Neural cell (in vitro differentiated cells): ENCODE results near the gene RBM20. TPM values are rescaled to one million over a fixed set of nuclear protein-coding genes. Genes with fewer than 3 reads are reported as not detected.

Experiments
- H2AFZ ChIP-seq: fragments of 200-600, 300-800 bp; sonication (generic), shearing (Covaris generic); 2 replicates; pipeline ENCODE4 v1.6.0; 2014; ENCODE audit warnings: low read depth, mild to moderate bottlenecking, antibody characterized with exemption, low read length, moderate library complexity
- H3F3A ChIP-seq: fragments of 200-600 bp; shearing (Covaris generic); 2 replicates; pipeline ENCODE4 v1.6.1; 2016; ENCODE audit warnings: mild to moderate bottlenecking, moderate library complexity, mixed read lengths, antibody characterized with exemption, low read length; ENCODE audit not compliant: insufficient read depth, poor library complexity, severe bottlenecking
- H3K27ac ChIP-seq: fragments of 200-600, 300-800 bp; sonication (generic), shearing (Covaris generic); 2 replicates; pipeline ENCODE4 v1.5.1; 2014; ENCODE audit warnings: mild to moderate bottlenecking, low read length, moderate library complexity
- H3K27me3 ChIP-seq: fragments of 300-800, 200-600 bp; sonication (generic), shearing (Covaris generic); 2 replicates; pipeline ENCODE4 v1.6.0; 2014; ENCODE audit warnings: mild to moderate bottlenecking, low read depth, low read length, moderate library complexity; ENCODE audit not compliant: insufficient read depth
- H3K36me3 ChIP-seq: fragments of 300-800, 200-600 bp; sonication (generic), shearing (Covaris generic); 2 replicates; pipeline ENCODE4 v1.5.1; 2014; ENCODE audit warnings: mild to moderate bottlenecking, antibody characterized with exemption, low read length, moderate library complexity; ENCODE audit not compliant: insufficient read depth
- H3K4me2 ChIP-seq: fragments of 300-800, 200-600 bp; sonication (generic), shearing (Covaris generic); 2 replicates; pipeline ENCODE4 v1.6.0; 2014; ENCODE audit warnings: mild to moderate bottlenecking, low read length
- H3K4me3 ChIP-seq: fragments of 300-800, 200-600 bp; sonication (generic), shearing (Covaris generic); 2 replicates; pipeline ENCODE4 v1.5.1; 2014; ENCODE audit warnings: mild to moderate bottlenecking, low read length, moderate library complexity
- H3K79me2 ChIP-seq: fragments of 200-600 bp; shearing (Covaris generic); replicated peaks from 2 replicates; pipeline ENCODE4 v1.6.0; 2014; ENCODE audit warnings: mild to moderate bottlenecking, low read length, moderate library complexity; ENCODE audit not compliant: insufficient read depth
- H3K9ac ChIP-seq: fragments of 300-800, 200-600 bp; sonication (generic), shearing (Covaris generic); 2 replicates; pipeline ENCODE4 v1.6.1; 2016; ENCODE audit warnings: mild to moderate bottlenecking, low read length, mixed read lengths
- H3K9me2 ChIP-seq: fragments of 200-600 bp; shearing (Covaris generic); 2 replicates; pipeline ENCODE4 v1.6.1; 2016; ENCODE audit warnings: mild to moderate bottlenecking, low read length, mixed read lengths; ENCODE audit not compliant: insufficient read depth
- H3K9me3 ChIP-seq: fragments of 200-600, 300-800 bp; sonication (generic), shearing (Covaris generic); 2 replicates; pipeline ENCODE4 v1.6.1; 2016; ENCODE audit warnings: mild to moderate bottlenecking, mixed run types, low read length, moderate library complexity, mixed read lengths
- H4K20me1 ChIP-seq: fragments of 200-600 bp; shearing (Covaris generic); 2 replicates; pipeline ENCODE4 v1.6.1; 2016; ENCODE audit warnings: mild to moderate bottlenecking, mixed run types; ENCODE audit not compliant: insufficient read depth
- EP300 ChIP-seq: fragments of 450-650 bp; conservative IDR thresholded peaks from 2 replicates; pipeline ENCODE4 v1.6.1; 2014; ENCODE audit warnings: antibody characterized with exemption, mild to moderate bottlenecking, moderate library complexity; ENCODE audit not compliant: poor library complexity, severe bottlenecking
- EZH2 ChIP-seq: fragments of 200-600, 300-800 bp; shearing (Covaris generic), sonication (generic); IDR thresholded peaks from 2 replicates; pipeline ENCODE4 v1.6.1; 2014; ENCODE audit warnings: antibody characterized with exemption, low read length, borderline replicate concordance, mild to moderate bottlenecking; ENCODE audit not compliant: insufficient read depth, poor library complexity, severe bottlenecking
- MXI1 ChIP-seq: fragments of 450-650 bp; conservative IDR thresholded peaks from 2 replicates; pipeline ENCODE4 v1.6.1; 2014; ENCODE audit warnings: antibody characterized with exemption, mild to moderate bottlenecking; ENCODE audit not compliant: poor library complexity, severe bottlenecking
- POLR2AphosphoS5 ChIP-seq: IDR thresholded peaks from 2 replicates; pipeline ENCODE4 v1.6.1; 2012
- RAD21 ChIP-seq: fragments of 450-650 bp; conservative IDR thresholded peaks from 2 replicates; pipeline ENCODE4 v1.6.1; 2014; ENCODE audit warnings: antibody characterized with exemption, mild to moderate bottlenecking, moderate library complexity
- SMC3 ChIP-seq: fragments of 450-650 bp; conservative IDR thresholded peaks from 2 replicates; pipeline ENCODE4 v1.6.1; 2014; ENCODE audit warnings: antibody characterized with exemption, mild to moderate bottlenecking, moderate library complexity; ENCODE audit not compliant: poor library complexity
- TAF1 ChIP-seq: IDR thresholded peaks from 2 replicates; pipeline ENCODE4 v1.6.1; 2012; ENCODE audit warnings: low read depth
- polyA plus RNA-seq: library from polyadenylated mRNA; depleted of rRNA; stranded (reverse); fragments of >200 nt; gene quantifications from 2 replicates; pipeline ENCODE4 v1.2.3, GENCODE V29; 2014
- small RNA-seq, 3 experiments: library from RNA; depleted of rRNA; stranded (forward); fragments of <200 nt; gene quantifications; one replicate each; pipeline ENCODE3, GENCODE V24; 2012
- TF ChIP-seq, protein P1 (sequence below): IDR thresholded peaks from 2 replicates; pipeline ENCODE4 v1.6.1; 2012; ENCODE audit warnings: borderline replicate concordance

Gene RBM20
- polyA plus RNA-seq, 1 donor from 2014 or later, result 0.07 TPM

DNA sequence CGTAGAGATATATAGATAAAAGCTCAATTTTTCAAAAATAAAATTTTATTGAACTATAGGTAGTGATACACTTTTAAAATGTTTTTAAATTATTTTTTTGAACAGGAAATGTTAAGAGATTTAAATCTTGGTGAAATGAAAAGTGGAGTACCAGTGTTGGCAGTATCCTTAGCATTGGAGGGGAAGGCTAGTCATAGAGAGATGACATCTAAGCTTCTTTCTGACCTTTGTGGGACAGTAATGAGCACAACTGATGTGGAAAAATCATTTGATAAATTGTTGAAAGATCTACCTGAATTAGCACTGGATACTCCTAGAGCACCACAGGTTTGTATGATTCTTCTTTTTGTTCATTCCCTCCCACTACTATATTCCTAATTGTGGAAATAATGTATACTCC, 243.4 kb downstream of the RBM20 start:
- Histone ChIP-seq H3K27me3 (no peaks in the 10 kb centered on the region), H3K27ac (no peak overlapping the region), H3K9me3 (no peaks in the 10 kb centered on the region), H3K9me2 (no peaks in the 10 kb centered on the region), H4K20me1 (no peaks in the 10 kb centered on the region), H3K36me3 (peaks cover 15% of the 10 kb centered on the region), H3K9ac (no peak overlapping the region), H3K79me2 (no peaks in the 10 kb centered on the region), H3K4me3 (no peak overlapping the region), H3K4me2 (no peak overlapping the region), H2AFZ (no peak overlapping the region), H3F3A (no peaks in the 10 kb centered on the region)
- TF ChIP-seq, protein P1, sequence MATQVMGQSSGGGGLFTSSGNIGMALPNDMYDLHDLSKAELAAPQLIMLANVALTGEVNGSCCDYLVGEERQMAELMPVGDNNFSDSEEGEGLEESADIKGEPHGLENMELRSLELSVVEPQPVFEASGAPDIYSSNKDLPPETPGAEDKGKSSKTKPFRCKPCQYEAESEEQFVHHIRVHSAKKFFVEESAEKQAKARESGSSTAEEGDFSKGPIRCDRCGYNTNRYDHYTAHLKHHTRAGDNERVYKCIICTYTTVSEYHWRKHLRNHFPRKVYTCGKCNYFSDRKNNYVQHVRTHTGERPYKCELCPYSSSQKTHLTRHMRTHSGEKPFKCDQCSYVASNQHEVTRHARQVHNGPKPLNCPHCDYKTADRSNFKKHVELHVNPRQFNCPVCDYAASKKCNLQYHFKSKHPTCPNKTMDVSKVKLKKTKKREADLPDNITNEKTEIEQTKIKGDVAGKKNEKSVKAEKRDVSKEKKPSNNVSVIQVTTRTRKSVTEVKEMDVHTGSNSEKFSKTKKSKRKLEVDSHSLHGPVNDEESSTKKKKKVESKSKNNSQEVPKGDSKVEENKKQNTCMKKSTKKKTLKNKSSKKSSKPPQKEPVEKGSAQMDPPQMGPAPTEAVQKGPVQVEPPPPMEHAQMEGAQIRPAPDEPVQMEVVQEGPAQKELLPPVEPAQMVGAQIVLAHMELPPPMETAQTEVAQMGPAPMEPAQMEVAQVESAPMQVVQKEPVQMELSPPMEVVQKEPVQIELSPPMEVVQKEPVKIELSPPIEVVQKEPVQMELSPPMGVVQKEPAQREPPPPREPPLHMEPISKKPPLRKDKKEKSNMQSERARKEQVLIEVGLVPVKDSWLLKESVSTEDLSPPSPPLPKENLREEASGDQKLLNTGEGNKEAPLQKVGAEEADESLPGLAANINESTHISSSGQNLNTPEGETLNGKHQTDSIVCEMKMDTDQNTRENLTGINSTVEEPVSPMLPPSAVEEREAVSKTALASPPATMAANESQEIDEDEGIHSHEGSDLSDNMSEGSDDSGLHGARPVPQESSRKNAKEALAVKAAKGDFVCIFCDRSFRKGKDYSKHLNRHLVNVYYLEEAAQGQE, result no peak
- TF ChIP-seq EP300, result no peak
- TF ChIP-seq RAD21, result no peak
- no peak for TF ChIP-seq MXI1
- no peak for TF ChIP-seq SMC3
- no peak for TF ChIP-seq EZH2
- no peak for TF ChIP-seq POLR2AphosphoS5
- no peak for TF ChIP-seq TAF1

Small RNAs within 50 kb of the gene (small RNA-seq; reads per million reads assigned to genes)
- 0 to 1.2 (median 0) reads per million in 3 experiments for gene RF00019
- gene RN7SKP288, result 0 reads per million in 3 experiments
- gene RNA5SP327, result 0 reads per million in 3 experiments

Other genes with a start within 250 kb of the RBM20 start
- 1.2 and 2.2 TPM in 2 replicates for gene DUSP5, start 146.4 kb upstream of the RBM20 start, polyA plus RNA-seq
- gene SMC3, start 76.6 kb upstream of the RBM20 start, polyA plus RNA-seq, result 60.1 and 67.7 TPM in 2 replicates
- gene PDCD4, start 227.6 kb downstream of the RBM20 start, polyA plus RNA-seq, result 53.1 and 83.5 TPM in 2 replicates